OCI-LY1 (cell line): Measurements from ENCODE around the gene CNOT4.

Experiments
- CTCF ChIP-seq: fragments of 200-600 bp; sonication (generic), shearing (Covaris generic); IDR thresholded peaks from 2 replicates; pipeline ENCODE4 v1.5.1; 2017; ENCODE audit warnings: mild to moderate bottlenecking, antibody characterized with exemption, low read length, moderate library complexity, mixed read lengths
- EZH2 ChIP-seq: fragments of 200-600 bp; sonication (generic), shearing (Covaris generic); IDR thresholded peaks from 2 replicates; pipeline ENCODE4 v1.8.0; 2017; ENCODE audit warnings: borderline replicate concordance, mixed run types, mild to moderate bottlenecking, antibody characterized with exemption, low read length, moderate library complexity, mixed read lengths

- TF ChIP-seq EZH2 (no peak), CTCF (no peak)
Observed at GRCh38 chr7:135386776-135387175, 123.1 kb downstream of the CNOT4 start.
